Liver (tissue), 3 donors: ENCODE measurements around the gene RAD51AP1.

Experiments
- ATF3 ChIP-seq: IDR thresholded peaks from 2 replicates; pipeline ENCODE4 v1.6.1; 2016; ENCODE audit warnings: antibody characterized with exemption
- CTCF ChIP-seq: fragments of 150-350 bp; IDR thresholded peaks from 2 replicates; pipeline ENCODE4 v1.5.1; 2017; ENCODE audit warnings: improper control_type of control experiment, low read depth, low read length; ENCODE audit not compliant: missing input control
- EGR1 ChIP-seq, 2 donors: IDR thresholded peaks; 2 replicates each; pipeline ENCODE4 v1.6.1; 2016 to 2018; ENCODE audit warnings: antibody characterized with exemption in 2 of 2, low read depth in 2 of 2
- GABPA ChIP-seq, 2 donors: IDR thresholded peaks in 1 of 2; conservative IDR thresholded peaks in 1 of 2; 2 replicates each; pipeline ENCODE4 v1.6.1; 2016; ENCODE audit warnings: antibody characterized with exemption in 2 of 2, mild to moderate bottlenecking in 1 of 2, moderate library complexity in 1 of 2
- HNF4A ChIP-seq, 2 donors: conservative IDR thresholded peaks; 2 replicates each; pipeline ENCODE4 v1.6.1; 2016; ENCODE audit warnings: antibody characterized with exemption in 2 of 2, mild to moderate bottlenecking in 2 of 2
- HNF4G ChIP-seq: IDR thresholded peaks from 2 replicates; pipeline ENCODE4 v1.6.1; 2016; ENCODE audit warnings: antibody characterized with exemption
- JUND ChIP-seq, 2 donors: IDR thresholded peaks; 2 replicates each; pipeline ENCODE4 v1.6.1; 2016; ENCODE audit warnings: antibody characterized with exemption in 2 of 2
- MAX ChIP-seq: IDR thresholded peaks from 2 replicates; pipeline ENCODE4 v1.6.1; 2016; ENCODE audit warnings: antibody characterized with exemption
- REST ChIP-seq: IDR thresholded peaks from 2 replicates; pipeline ENCODE4 v1.6.1; 2016; ENCODE audit warnings: antibody characterized with exemption, mild to moderate bottlenecking
- SP1 ChIP-seq: IDR thresholded peaks from 2 replicates; pipeline ENCODE4 v1.6.1; 2018; ENCODE audit warnings: antibody characterized with exemption, mild to moderate bottlenecking
- donor health status: healthy.
- donor health status: healthy.

GRCh38 chr12:4540638-4541037 lies 1.9 kb downstream of the RAD51AP1 start:
- TF ChIP-seq SP1 (no peak), JUND (IDR thresholded peaks at IDR 0.05) (no peak), CTCF (no peak), GABPA (IDR thresholded peaks at IDR 0.05 in 1 of 2, conservative IDR thresholded peaks at IDR 0.05 in 1 of 2) (no peak), REST (no peak), ATF3 (no peak), HNF4G (no peak), HNF4A (conservative IDR thresholded peaks at IDR 0.05) (no peak), MAX (no peak), EGR1 (IDR thresholded peaks at IDR 0.05; ENCODE audit: low read depth in 2 of 2) (no peak)
